EL (cell line): ENCODE results near the gene KIF6.

Source experiments
- DNase-seq: peaks from one replicate; pipeline ENCODE4 v3.0.0-alpha.2; 2016

KIF6 gene

GRCh38 chr6:39585641-39586040, 139.6 kb downstream of the KIF6 start:
- DNase-seq: no peak

GRCh38 chr6:39577446-39578165, 147.6 kb downstream of the KIF6 start:
- no peak for DNase-seq

- DNase-seq: no peak
Observed at GRCh38 chr6:39576556-39577303, 148.5 kb downstream of the KIF6 start.

- DNase-seq: no peak
Observed at GRCh38 chr6:39574991-39575390, 150.2 kb downstream of the KIF6 start.

- no peak for DNase-seq
Observed at GRCh38 chr6:39573541-39573940, 151.7 kb downstream of the KIF6 start.

- no peak for DNase-seq
Observed at GRCh38 chr6:39572661-39573340, 152.4 kb downstream of the KIF6 start.

- DNase-seq: peak; percentile 48
Observed at GRCh38 chr6:39568896-39569295, 156.3 kb downstream of the KIF6 start.

GRCh38 chr6:39567091-39567490, 158.1 kb downstream of the KIF6 start:
- no peak for DNase-seq

- DNase-seq: no peak
Observed at GRCh38 chr6:39566456-39566855, 158.8 kb downstream of the KIF6 start.

GRCh38 chr6:39565956-39566355, 159.3 kb downstream of the KIF6 start:
- no peak for DNase-seq

- DNase-seq: no peak
Observed at GRCh38 chr6:39563566-39564311, 161.5 kb downstream of the KIF6 start.

GRCh38 chr6:39561536-39562266, 163.5 kb downstream of the KIF6 start:
- DNase-seq: no peak

- no peak for DNase-seq
Observed at GRCh38 chr6:39560915-39561314, 164.3 kb downstream of the KIF6 start.

GRCh38 chr6:39558591-39559190, 166.5 kb downstream of the KIF6 start:
- no peak for DNase-seq

GRCh38 chr6:39558079-39558478, 167.1 kb downstream of the KIF6 start:
- no peak for DNase-seq

GRCh38 chr6:39555136-39555535, 170.1 kb downstream of the KIF6 start:
- DNase-seq: no peak

GRCh38 chr6:39553860-39554802, 171.1 kb downstream of the KIF6 start:
- no peak for DNase-seq

GRCh38 chr6:39553029-39553428, 172.2 kb downstream of the KIF6 start:
- DNase-seq: no peak

GRCh38 chr6:39550191-39550590, 175.0 kb downstream of the KIF6 start:
- no peak for DNase-seq

- DNase-seq: no peak
Observed at GRCh38 chr6:39546731-39547130, 178.5 kb downstream of the KIF6 start.

- no peak for DNase-seq
Observed at GRCh38 chr6:39543950-39544349, 181.3 kb downstream of the KIF6 start.
